ENCODE results near the gene NOB1. TPM values are rescaled to one million over a fixed set of nuclear protein-coding genes. Genes with fewer than 3 reads are reported as not detected.

NOB1 gene
- total RNA-seq, 1 experiment from 2014 or later: 172 TPM

DNA sequence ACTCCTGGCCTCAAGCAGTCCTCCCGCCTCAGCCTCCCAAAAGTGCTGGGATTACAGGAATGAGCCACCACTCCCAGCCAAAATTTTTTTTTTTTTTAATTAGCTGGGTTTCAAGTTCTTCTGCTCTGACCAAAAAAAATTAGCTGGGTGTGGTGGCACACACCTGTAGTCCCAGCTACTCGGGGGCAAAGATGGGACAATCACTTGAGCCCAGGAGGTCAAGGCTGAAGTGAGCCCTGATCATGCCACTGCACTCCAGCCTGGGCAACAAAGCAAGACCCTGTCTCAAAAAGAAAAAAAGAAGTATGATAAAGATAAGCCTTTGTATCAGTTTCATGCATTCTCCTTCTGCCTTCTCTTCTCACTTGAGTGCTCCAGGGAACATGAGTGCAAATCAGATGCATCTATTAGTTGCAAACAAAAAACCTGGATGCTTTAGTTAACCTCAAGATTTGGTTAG is 30.3 kb downstream of the NOB1 start:
- Histone ChIP-seq H3K4me1 (ENCODE audit: control insufficient read depth in 1 of 2, insufficient read depth in 2 of 2, low read length in 2 of 2) (peaks cover 34 to 68% of the 10 kb centered on the region in 2 experiments), H3K36me3 (ENCODE audit: control insufficient read depth in 1 of 2, insufficient read depth in 2 of 2, low read length in 2 of 2) (peaks cover 2 to 15% of the 10 kb centered on the region in 2 experiments; a peak in 1 of 4 replicates), H3K4me3 (replicated peaks in 1 of 2; ENCODE audit: low read depth in 1 of 2, low read length in 2 of 2) (peak overlapping the region in 1 of 2 experiments; percentile 94; a peak in 2 of 4 replicates), H3K27me3 (ENCODE audit: insufficient read depth, low read length) (no peaks in the 10 kb centered on the region), H4K20me1 (ENCODE audit: insufficient read depth) (no peaks in the 10 kb centered on the region), H3K9me3 (ENCODE audit: control insufficient read depth in 1 of 2, insufficient read depth in 1 of 2, low read depth in 1 of 2, low read length in 2 of 2) (no peaks in the 10 kb centered on the region), H3K79me2 (ENCODE audit: insufficient read depth, low read length) (peaks cover 75% of the 10 kb centered on the region), H3K4me2 (ENCODE audit: low read length) (peak overlapping the region; percentile 81), H3K9ac (ENCODE audit: low read length) (peak overlapping the region; percentile 86), H2AFZ (ENCODE audit: low read depth, low read length, poor library complexity, severe bottlenecking) (no peak overlapping the region), H3K9me2 (ENCODE audit: insufficient read depth) (no peaks in the 10 kb centered on the region), H3K27ac (ENCODE audit: low read depth, low read length) (peak overlapping the region; percentile 89; the same call in 1 of the 2 replicates)
- ChIA-PET RAD21 (ENCODE audit: low non-redundant PET in 1 of 2, low total read pairs in 2 of 2, uncharacterized antibody in 2 of 2, unreplicated experiment in 2 of 2) (interaction anchor here in 1 of 2 experiments (0.6 kb wide), 1 partner anchor 397 kb away, joined by 4 read pairs; no protein-coding TSS in a partner anchor), POLR2A (interaction anchor here (0.9 to 1.2 kb wide), 4 partner anchors 12 to 327 kb away, joined by 3 to 4 read pairs (median 3); partner anchors contain the start of gene NOB1), CTCF (interaction anchor here (1.6 kb wide), 1 partner anchor 13 kb away, joined by 6 read pairs; no protein-coding TSS in a partner anchor)
- BruUV-seq (replicated peaks): no TSS peak
- DNase-seq (ENCODE audit: low read depth, low spot score): no peak
- TF ChIP-seq CEBPB (IDR thresholded peaks at IDR 0.05; ENCODE audit: low read depth): no peak
- TF ChIP-seq RAD21 (IDR thresholded peaks at IDR 0.05; ENCODE audit: low read depth): no peak
- TF ChIP-seq MAX (IDR thresholded peaks at IDR 0.05): no peak
- TF ChIP-seq ZNF274 (IDR thresholded peaks at IDR 0.05; ENCODE audit: low read depth, low read length): no peak
- no peak for TF ChIP-seq JUND (IDR thresholded peaks at IDR 0.05)
- intact Hi-C loops (cut with micrococcal nuclease): no loop called here
- ATAC-seq: no peak

DNA sequence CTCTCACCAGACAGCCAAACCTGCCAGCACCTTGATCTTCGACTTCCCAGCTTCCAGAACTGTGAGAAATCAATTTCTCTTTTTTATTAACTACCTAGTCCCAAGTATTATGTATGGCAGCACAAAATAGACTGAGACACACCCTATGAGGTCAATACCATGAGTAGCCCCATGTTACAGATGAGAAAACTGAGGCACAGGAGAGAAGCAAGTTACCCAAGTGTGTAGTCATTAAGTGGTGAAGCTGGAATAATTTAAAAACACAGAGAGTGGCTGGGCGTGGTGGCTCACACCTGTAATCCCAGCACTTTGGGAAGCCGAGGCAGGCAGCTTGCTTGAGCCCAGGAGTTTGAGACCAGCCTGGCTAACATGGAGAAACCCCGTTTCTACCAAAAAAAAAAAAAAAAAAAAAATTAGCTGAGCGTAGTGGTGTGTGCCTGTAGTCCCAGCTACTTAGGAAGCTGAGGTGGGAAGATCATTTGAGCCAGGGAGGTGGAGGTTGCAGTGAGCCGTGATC is 33.2 kb downstream of the NOB1 start:
- ATAC-seq (no peak), DNase-seq (ENCODE audit: low read depth, low spot score) (no peak)
- Histone ChIP-seq H2AFZ (ENCODE audit: low read depth, low read length, poor library complexity, severe bottlenecking) (no peak overlapping the region), H3K4me2 (ENCODE audit: low read length) (no peak overlapping the region), H3K4me1 (ENCODE audit: control insufficient read depth in 1 of 2, insufficient read depth in 2 of 2, low read length in 2 of 2) (peaks cover 14 to 43% of the 10 kb centered on the region in 2 experiments), H3K27me3 (ENCODE audit: insufficient read depth, low read length) (no peaks in the 10 kb centered on the region), H3K9ac (ENCODE audit: low read length) (no peak overlapping the region), H3K4me3 (replicated peaks in 1 of 2; ENCODE audit: low read depth in 1 of 2, low read length in 2 of 2) (no peak overlapping the region), H3K27ac (ENCODE audit: low read depth, low read length) (no peak overlapping the region), H3K9me2 (ENCODE audit: insufficient read depth) (no peaks in the 10 kb centered on the region), H3K9me3 (ENCODE audit: control insufficient read depth in 1 of 2, insufficient read depth in 1 of 2, low read depth in 1 of 2, low read length in 2 of 2) (no peaks in the 10 kb centered on the region), H4K20me1 (ENCODE audit: insufficient read depth) (no peaks in the 10 kb centered on the region), H3K36me3 (ENCODE audit: control insufficient read depth in 1 of 2, insufficient read depth in 2 of 2, low read length in 2 of 2) (peaks cover 18 to 33% of the 10 kb centered on the region in 2 experiments; a peak in 3 of 4 replicates), H3K79me2 (ENCODE audit: insufficient read depth, low read length) (peaks cover 79% of the 10 kb centered on the region)
- POLR2A ChIA-PET: interaction anchor here (1.7 kb wide), 1 partner anchor 8 kb away, joined by 6 read pairs; no protein-coding TSS in a partner anchor
- RAD21 ChIA-PET (ENCODE audit: low non-redundant PET in 1 of 2, low total read pairs in 2 of 2, uncharacterized antibody in 2 of 2, unreplicated experiment in 2 of 2): no interaction called here
- intact Hi-C loops (cut with micrococcal nuclease): no loop called here
- no TSS peak for BruUV-seq (replicated peaks)
- CTCF ChIA-PET: interaction anchor here (2.0 kb wide), 1 partner anchor 13 kb away, joined by 6 read pairs; no protein-coding TSS in a partner anchor
- TF ChIP-seq RAD21 (IDR thresholded peaks at IDR 0.05; ENCODE audit: low read depth) (no peak), ZNF274 (IDR thresholded peaks at IDR 0.05; ENCODE audit: low read depth, low read length) (no peak), FOSL1 (IDR thresholded peaks at IDR 0.05; ENCODE audit: low read depth) (no peak), YY1 (IDR thresholded peaks at IDR 0.05; ENCODE audit: extremely low read depth, insufficient replicate concordance, low read depth, low read length) (no peak), POLR2AphosphoS5 (IDR thresholded peaks at IDR 0.05; ENCODE audit: low read depth, low read length) (no peak), EZH2phosphoT487 (IDR thresholded peaks at IDR 0.05; ENCODE audit: borderline replicate concordance) (no peak), ATF3 (IDR thresholded peaks at IDR 0.05) (no peak), POLR2A (IDR thresholded peaks at IDR 0.05; ENCODE audit: borderline replicate concordance, extremely low read depth, insufficient read depth, insufficient read length) (no peak), ELF1 (IDR thresholded peaks at IDR 0.05; ENCODE audit: borderline replicate concordance, low read depth) (no peak), MAX (IDR thresholded peaks at IDR 0.05) (no peak), CEBPB (IDR thresholded peaks at IDR 0.05; ENCODE audit: low read depth) (no peak)
- TF ChIP-seq, protein P1, sequence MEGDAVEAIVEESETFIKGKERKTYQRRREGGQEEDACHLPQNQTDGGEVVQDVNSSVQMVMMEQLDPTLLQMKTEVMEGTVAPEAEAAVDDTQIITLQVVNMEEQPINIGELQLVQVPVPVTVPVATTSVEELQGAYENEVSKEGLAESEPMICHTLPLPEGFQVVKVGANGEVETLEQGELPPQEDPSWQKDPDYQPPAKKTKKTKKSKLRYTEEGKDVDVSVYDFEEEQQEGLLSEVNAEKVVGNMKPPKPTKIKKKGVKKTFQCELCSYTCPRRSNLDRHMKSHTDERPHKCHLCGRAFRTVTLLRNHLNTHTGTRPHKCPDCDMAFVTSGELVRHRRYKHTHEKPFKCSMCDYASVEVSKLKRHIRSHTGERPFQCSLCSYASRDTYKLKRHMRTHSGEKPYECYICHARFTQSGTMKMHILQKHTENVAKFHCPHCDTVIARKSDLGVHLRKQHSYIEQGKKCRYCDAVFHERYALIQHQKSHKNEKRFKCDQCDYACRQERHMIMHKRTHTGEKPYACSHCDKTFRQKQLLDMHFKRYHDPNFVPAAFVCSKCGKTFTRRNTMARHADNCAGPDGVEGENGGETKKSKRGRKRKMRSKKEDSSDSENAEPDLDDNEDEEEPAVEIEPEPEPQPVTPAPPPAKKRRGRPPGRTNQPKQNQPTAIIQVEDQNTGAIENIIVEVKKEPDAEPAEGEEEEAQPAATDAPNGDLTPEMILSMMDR (IDR thresholded peaks at IDR 0.05 in 2 of 3, conservative IDR thresholded peaks at IDR 0.05 in 1 of 3; ENCODE audit: borderline replicate concordance in 1 of 3, insufficient read depth in 1 of 3, low read depth in 2 of 3, low read length in 2 of 3): no peak
